ENCODE data around the gene LSM10. TPM values are rescaled to one million over a fixed set of nuclear protein-coding genes. Genes with fewer than 3 reads are reported as not detected.

The LSM10 gene
- total RNA-seq, 1 experiment from 2014 or later: 19.2 TPM

DNA sequence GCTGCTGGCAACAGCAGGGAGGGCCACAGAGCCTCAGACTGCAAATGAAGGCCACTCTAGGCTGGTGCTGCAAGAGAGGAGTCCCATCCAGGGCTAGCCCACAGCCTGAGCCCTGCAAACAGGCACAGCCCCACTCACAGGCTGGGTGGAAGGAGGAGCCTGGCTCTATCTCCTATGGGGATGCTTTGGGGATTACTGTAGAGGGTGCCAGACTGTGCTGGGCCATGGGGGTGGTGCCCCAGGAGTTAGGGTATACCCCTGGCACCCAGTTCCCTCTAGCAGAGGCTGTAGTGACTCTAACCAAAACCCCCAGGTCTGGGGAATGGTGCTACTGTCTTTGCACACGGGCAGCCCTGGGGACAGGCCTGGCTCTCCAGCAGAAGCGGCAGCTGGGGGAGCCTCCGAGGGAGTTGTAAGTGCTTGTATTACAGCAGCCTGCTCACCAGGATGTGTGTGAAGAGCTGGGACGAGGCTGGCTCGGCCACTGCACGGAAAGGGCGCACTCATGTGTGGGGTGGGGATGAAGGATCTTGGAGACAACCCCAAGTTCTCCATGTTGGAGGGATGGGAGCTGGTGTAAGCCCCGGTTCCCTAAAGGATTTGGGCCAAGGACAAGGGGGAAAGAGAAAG is 50.9 kb downstream of the LSM10 start:
- intact Hi-C loops (cut with micrococcal nuclease): no loop called here
- H3K9me3 ChIP-seq (ENCODE audit: low read length): no peaks in the 10 kb centered on the region
- TF ChIP-seq EZH2 (IDR thresholded peaks at IDR 0.05; ENCODE audit: low read length, unreplicated experiment) (no peak), EZH2phosphoT487 (IDR thresholded peaks at IDR 0.05; ENCODE audit: borderline replicate concordance, low read length) (no peak)
- TF ChIP-seq, protein P1, sequence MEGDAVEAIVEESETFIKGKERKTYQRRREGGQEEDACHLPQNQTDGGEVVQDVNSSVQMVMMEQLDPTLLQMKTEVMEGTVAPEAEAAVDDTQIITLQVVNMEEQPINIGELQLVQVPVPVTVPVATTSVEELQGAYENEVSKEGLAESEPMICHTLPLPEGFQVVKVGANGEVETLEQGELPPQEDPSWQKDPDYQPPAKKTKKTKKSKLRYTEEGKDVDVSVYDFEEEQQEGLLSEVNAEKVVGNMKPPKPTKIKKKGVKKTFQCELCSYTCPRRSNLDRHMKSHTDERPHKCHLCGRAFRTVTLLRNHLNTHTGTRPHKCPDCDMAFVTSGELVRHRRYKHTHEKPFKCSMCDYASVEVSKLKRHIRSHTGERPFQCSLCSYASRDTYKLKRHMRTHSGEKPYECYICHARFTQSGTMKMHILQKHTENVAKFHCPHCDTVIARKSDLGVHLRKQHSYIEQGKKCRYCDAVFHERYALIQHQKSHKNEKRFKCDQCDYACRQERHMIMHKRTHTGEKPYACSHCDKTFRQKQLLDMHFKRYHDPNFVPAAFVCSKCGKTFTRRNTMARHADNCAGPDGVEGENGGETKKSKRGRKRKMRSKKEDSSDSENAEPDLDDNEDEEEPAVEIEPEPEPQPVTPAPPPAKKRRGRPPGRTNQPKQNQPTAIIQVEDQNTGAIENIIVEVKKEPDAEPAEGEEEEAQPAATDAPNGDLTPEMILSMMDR (conservative IDR thresholded peaks at IDR 0.05; ENCODE audit: low read depth, low read length): no peak
- H3F3A ChIP-seq (ENCODE audit: low read length, unreplicated experiment): no peaks in the 10 kb centered on the region
- ChIA-PET CTCF (no interaction called here), POLR2A (ENCODE audit: unreplicated experiment) (interaction anchor here (0.6 kb wide), 1 partner anchor 40 kb away, joined by 4 read pairs; no protein-coding TSS in a partner anchor)
- peaks cover 27% of the 10 kb centered on the region; the same call in 1 of the 2 replicates for H3K36me3 ChIP-seq (ENCODE audit: low read depth, low read length)
- no peak for ATAC-seq
- no peaks in the 10 kb centered on the region for H3K79me2 ChIP-seq (ENCODE audit: low read length)
- DNase-seq: no peak
- H3K27me3 ChIP-seq (ENCODE audit: low read length): no peaks in the 10 kb centered on the region
- no peaks in the 10 kb centered on the region for H4K20me1 ChIP-seq (ENCODE audit: low read length)
- no peak overlapping the region for H3K4me2 ChIP-seq (ENCODE audit: low read length)
- no peak overlapping the region for H3K27ac ChIP-seq (ENCODE audit: low read length)
- no peak overlapping the region for H3K9ac ChIP-seq (ENCODE audit: low read length)
- no peak overlapping the region for H2AFZ ChIP-seq (ENCODE audit: low read length)
- no peaks in the 10 kb centered on the region for H3K9me2 ChIP-seq (replicated peaks; ENCODE audit: low read length)
- H3K4me3 ChIP-seq (ENCODE audit: low read length): no peak overlapping the region
- peaks cover 45% of the 10 kb centered on the region for H3K4me1 ChIP-seq (ENCODE audit: insufficient read depth, low read length)
- BruUV-seq (replicated peaks): no TSS peak

DNA sequence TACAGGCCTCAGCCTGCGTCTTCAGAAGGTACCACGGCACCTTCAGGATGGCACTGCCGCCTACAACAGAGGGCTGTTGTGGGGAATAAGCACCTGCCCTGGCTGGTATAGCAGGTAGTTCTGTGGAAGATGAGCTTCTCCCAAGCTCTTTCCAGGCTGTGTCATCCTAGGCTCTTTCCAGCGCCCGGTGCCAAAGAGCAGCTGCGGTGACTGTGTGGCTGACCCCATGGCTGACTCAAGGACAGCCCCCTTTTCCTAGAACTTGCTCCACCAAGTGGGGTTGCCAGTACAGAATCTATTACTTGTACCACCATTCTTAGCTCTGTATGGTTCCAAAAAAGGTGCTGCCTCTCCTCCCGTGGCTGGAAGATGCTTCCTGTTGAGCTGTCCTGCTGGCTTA is 52.4 kb downstream of the LSM10 start:
- Histone ChIP-seq H3K27ac (ENCODE audit: low read length) (no peak overlapping the region), H3F3A (ENCODE audit: low read length, unreplicated experiment) (no peaks in the 10 kb centered on the region), H3K27me3 (ENCODE audit: low read length) (no peaks in the 10 kb centered on the region), H3K9ac (ENCODE audit: low read length) (no peak overlapping the region), H3K79me2 (ENCODE audit: low read length) (no peaks in the 10 kb centered on the region), H3K4me1 (ENCODE audit: insufficient read depth, low read length) (peaks cover 30% of the 10 kb centered on the region), H3K36me3 (ENCODE audit: low read depth, low read length) (peaks cover 31% of the 10 kb centered on the region; the same call in 1 of the 2 replicates), H3K4me3 (ENCODE audit: low read length) (no peak overlapping the region), H2AFZ (ENCODE audit: low read length) (no peak overlapping the region), H3K4me2 (ENCODE audit: low read length) (no peak overlapping the region), H4K20me1 (ENCODE audit: low read length) (no peaks in the 10 kb centered on the region), H3K9me3 (ENCODE audit: low read length) (no peaks in the 10 kb centered on the region), H3K9me2 (replicated peaks; ENCODE audit: low read length) (no peaks in the 10 kb centered on the region)
- CTCF ChIA-PET: no interaction called here
- POLR2A ChIA-PET (ENCODE audit: unreplicated experiment): no interaction called here
- no peak for TF ChIP-seq EZH2phosphoT487 (IDR thresholded peaks at IDR 0.05; ENCODE audit: borderline replicate concordance, low read length)
- TF ChIP-seq, protein P1 (conservative IDR thresholded peaks at IDR 0.05; ENCODE audit: low read depth, low read length): no peak
- TF ChIP-seq EZH2 (IDR thresholded peaks at IDR 0.05; ENCODE audit: low read length, unreplicated experiment): no peak
- no TSS peak for BruUV-seq (replicated peaks)
- DNase-seq (no peak), ATAC-seq (no peak)
- intact Hi-C loops (cut with micrococcal nuclease): no loop called here

DNA sequence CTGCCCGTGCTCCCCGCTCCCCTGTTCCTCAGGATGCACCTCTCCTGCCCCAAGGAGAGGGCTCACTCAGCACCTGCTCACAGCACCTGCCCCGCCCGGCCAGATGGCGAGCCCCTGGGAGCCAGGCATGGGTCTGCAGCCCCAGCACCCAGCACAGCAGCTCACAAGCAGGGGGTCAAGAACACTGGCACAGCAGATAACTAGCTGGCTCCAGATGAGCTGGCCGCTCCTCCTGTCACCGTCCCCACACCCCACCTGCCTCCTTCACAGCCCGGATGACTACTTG is 53.4 kb downstream of the LSM10 start:
- no peak for DNase-seq
- ChIA-PET POLR2A (ENCODE audit: unreplicated experiment) (no interaction called here), CTCF (no interaction called here)
- H3K4me2 ChIP-seq (ENCODE audit: low read length): no peak overlapping the region
- H3F3A ChIP-seq (ENCODE audit: low read length, unreplicated experiment): no peaks in the 10 kb centered on the region
- no peak overlapping the region for H3K9ac ChIP-seq (ENCODE audit: low read length)
- no peaks in the 10 kb centered on the region for H3K27me3 ChIP-seq (ENCODE audit: low read length)
- peaks cover 31% of the 10 kb centered on the region; the same call in 1 of the 2 replicates for H3K36me3 ChIP-seq (ENCODE audit: low read depth, low read length)
- H3K9me2 ChIP-seq (replicated peaks; ENCODE audit: low read length): no peaks in the 10 kb centered on the region
- H4K20me1 ChIP-seq (ENCODE audit: low read length): no peaks in the 10 kb centered on the region
- TF ChIP-seq EZH2phosphoT487 (IDR thresholded peaks at IDR 0.05; ENCODE audit: borderline replicate concordance, low read length): no peak
- TF ChIP-seq, protein P1 (conservative IDR thresholded peaks at IDR 0.05; ENCODE audit: low read depth, low read length): no peak
- TF ChIP-seq EZH2 (IDR thresholded peaks at IDR 0.05; ENCODE audit: low read length, unreplicated experiment): no peak
- no peak overlapping the region for H3K4me3 ChIP-seq (ENCODE audit: low read length)
- H3K4me1 ChIP-seq (ENCODE audit: insufficient read depth, low read length): peaks cover 20% of the 10 kb centered on the region
- no TSS peak for BruUV-seq (replicated peaks)
- H3K27ac ChIP-seq (ENCODE audit: low read length): no peak overlapping the region
- H2AFZ ChIP-seq (ENCODE audit: low read length): no peak overlapping the region
- intact Hi-C loops (cut with micrococcal nuclease): loop anchor here (5.0 kb wide), 1 partner anchor 43 kb away; the partner anchor contains the start of gene STK40
- ATAC-seq: no peak
- no peaks in the 10 kb centered on the region for H3K79me2 ChIP-seq (ENCODE audit: low read length)
- H3K9me3 ChIP-seq (ENCODE audit: low read length): no peaks in the 10 kb centered on the region

Data from PC-3 (cell line).